ENCODE results near the gene MIER3.

- TF ChIP-seq CTCF (IDR thresholded peaks at IDR 0.05) (no peak), ELF1 (IDR thresholded peaks at IDR 0.05) (no peak), MAX (IDR thresholded peaks at IDR 0.05; ENCODE audit: low read depth) (no peak), ZBTB33 (IDR thresholded peaks at IDR 0.05; ENCODE audit: borderline replicate concordance, low read depth) (no peak)
Observed at GRCh38 chr5:56963246-56963645, 11.3 kb upstream of the MIER3 start.
